Common myeloid progenitor, CD34-positive (primary cell): ENCODE results near the gene UBL7.

Experiments
- CTCF ChIA-PET: fragments of 350-600 bp; sonication (Branson Sonifier 250); formaldehyde crosslinking; loops from one replicate; lab custom pipeline; 2021; ENCODE audit warnings: antibody characterized with exemption; lab: Charles Lee
- POLR2A ChIA-PET: fragments of 350-600 bp; sonication (Branson Sonifier 250); formaldehyde crosslinking; loops from one replicate; lab custom pipeline; 2021; ENCODE audit warnings: antibody characterized with exemption; lab: Charles Lee
- DNase-seq, 3 donors: peaks; one replicate each; pipeline versions ENCODE4 v3.0.0 to v3.0.0-alpha.2; 2013
- H3K27ac ChIP-seq, 2 experiments: 1 replicate in 1 of 2; 2 replicates in 1 of 2; pipeline ENCODE4 v1.7.0; 2013; ENCODE audit warnings: inconsistent platforms in 2 of 2, low read length in 2 of 2, mild to moderate bottlenecking in 2 of 2, low read depth in 1 of 2, moderate library complexity in 1 of 2; ENCODE audit not compliant: severe bottlenecking in 2 of 2, insufficient read depth in 1 of 2, poor library complexity in 1 of 2
- H3K27me3 ChIP-seq, 5 experiments: replicated peaks in 2 of 5; 1 replicate in 3 of 5; 2 replicates in 2 of 5; pipeline versions ENCODE4 v1.6.1 to v1.7.0; 2013; ENCODE audit warnings: low read length in 4 of 5, mild to moderate bottlenecking in 2 of 5, moderate library complexity in 2 of 5, inconsistent platforms in 1 of 5; ENCODE audit not compliant: insufficient read depth in 5 of 5, control insufficient read depth in 4 of 5
- H3K36me3 ChIP-seq, 4 experiments: 1 replicate in 2 of 4; 2 replicates in 2 of 4; pipeline versions ENCODE4 v1.6.1 to v1.7.0; 2013; ENCODE audit warnings: low read length in 3 of 4, control low read depth in 1 of 4, mild to moderate bottlenecking in 1 of 4; ENCODE audit not compliant: control insufficient read depth in 4 of 4, insufficient read depth in 4 of 4
- H3K4me1 ChIP-seq, 4 experiments: 1 replicate in 3 of 4; 2 replicates in 1 of 4; pipeline versions ENCODE4 v1.6.1 to v1.7.1; 2013; ENCODE audit warnings: low read length in 3 of 4, mild to moderate bottlenecking in 3 of 4, control low read depth in 1 of 4, inconsistent platforms in 1 of 4, moderate library complexity in 1 of 4; ENCODE audit not compliant: control insufficient read depth in 4 of 4, insufficient read depth in 4 of 4; ENCODE audit errors: control extremely low read depth in 1 of 4
- H3K4me3 ChIP-seq, 7 experiments: 1 replicate in 4 of 7; 2 replicates in 3 of 7; pipeline versions ENCODE4 v1.5.1 to v1.7.0; 2013; ENCODE audit warnings: mild to moderate bottlenecking in 7 of 7, low read length in 6 of 7, moderate library complexity in 6 of 7, inconsistent platforms in 2 of 7, low read depth in 2 of 7, control low read depth in 1 of 7; ENCODE audit not compliant: insufficient read depth in 4 of 7, control insufficient read depth in 1 of 7; ENCODE audit errors: extremely low read depth in 1 of 7
- H3K9me3 ChIP-seq, 5 experiments: 1 replicate in 4 of 5; 2 replicates in 1 of 5; pipeline versions ENCODE4 v1.6.1 to v1.7.1; 2013; ENCODE audit warnings: low read length in 4 of 5, mild to moderate bottlenecking in 2 of 5, inconsistent platforms in 1 of 5, low read depth in 1 of 5, moderate library complexity in 1 of 5; ENCODE audit not compliant: control insufficient read depth in 4 of 5, insufficient read depth in 2 of 5; ENCODE audit errors: control extremely low read depth in 1 of 5
- WGBS: methylation state at CpG from one replicate; pipeline ENCODE4 v1.1.5; 2013; ENCODE audit not compliant: insufficient coverage; 5-methylcytosine and 5-hydroxymethylcytosine counted together

UBL7 gene

GRCh38 chr15:74414081-74414580 lies 46.8 kb downstream of the UBL7 start:
- 100% methylated on average over 3 of the region's 5 CpGs for WGBS
- no peak overlapping the region for H3K4me3 ChIP-seq
- H3K9me3 ChIP-seq: no peaks in the 10 kb centered on the region
- no peak overlapping the region for H3K27ac ChIP-seq
- DNase-seq: no peak
- H3K36me3 ChIP-seq: peaks cover 9 to 83% (median 65%) of the 10 kb centered on the region in 4 experiments
- CTCF ChIA-PET: interaction anchor here (1.1 to 1.4 kb wide), 2 partner anchors 10 to 31 kb away, joined by 3 read pairs; no protein-coding TSS in a partner anchor
- POLR2A ChIA-PET: no interaction called here
- peaks cover 0 to 21% (median 18%) of the 10 kb centered on the region in 4 experiments for H3K4me1 ChIP-seq
- H3K27me3 ChIP-seq: no peaks in the 10 kb centered on the region

GRCh38 chr15:74413350-74414080 lies 47.4 kb downstream of the UBL7 start:
- no peaks in the 10 kb centered on the region for H3K9me3 ChIP-seq
- no peak overlapping the region for H3K27ac ChIP-seq
- no peak overlapping the region for H3K4me3 ChIP-seq
- POLR2A ChIA-PET: no interaction called here
- 100% methylated on average over 8 of the region's 9 CpGs for WGBS
- peaks cover 9 to 80% (median 64%) of the 10 kb centered on the region in 4 experiments for H3K36me3 ChIP-seq
- H3K27me3 ChIP-seq: no peaks in the 10 kb centered on the region
- H3K4me1 ChIP-seq: peaks cover 0 to 24% (median 18%) of the 10 kb centered on the region in 4 experiments
- CTCF ChIA-PET: interaction anchor here (1.3 to 2.3 kb wide), 3 partner anchors 26 to 31 kb away, joined by 3 to 8 read pairs (median 3); no protein-coding TSS in a partner anchor
- DNase-seq: no peak

GRCh38 chr15:74412159-74412558 lies 48.8 kb downstream of the UBL7 start:
- peaks cover 0 to 31% (median 18%) of the 10 kb centered on the region in 4 experiments for H3K4me1 ChIP-seq
- H3K4me3 ChIP-seq: no peak overlapping the region
- no peak for DNase-seq
- CTCF ChIA-PET: interaction anchor here (1.0 to 3.0 kb wide), 4 partner anchors 8 to 36 kb away, joined by 3 to 9 read pairs (median 7); no protein-coding TSS in a partner anchor
- H3K27me3 ChIP-seq: no peaks in the 10 kb centered on the region
- peaks cover 9 to 69% (median 58%) of the 10 kb centered on the region in 4 experiments for H3K36me3 ChIP-seq
- POLR2A ChIA-PET: interaction anchor here (0.7 kb wide), 1 partner anchor 23 kb away, joined by 3 read pairs; no protein-coding TSS in a partner anchor
- H3K27ac ChIP-seq: no peak overlapping the region
- WGBS: 100% methylated on average over 2 of the region's 6 CpGs
- no peaks in the 10 kb centered on the region for H3K9me3 ChIP-seq

GRCh38 chr15:74411686-74412085 lies 49.3 kb downstream of the UBL7 start:
- 97% methylated on average over 4 of the region's 12 CpGs for WGBS
- POLR2A ChIA-PET: interaction anchor here (0.7 kb wide), 1 partner anchor 24 kb away, joined by 3 read pairs; no protein-coding TSS in a partner anchor

GRCh38 chr15:74410502-74410901 lies 50.5 kb downstream of the UBL7 start:
- Histone ChIP-seq H3K4me1 (peaks cover 0 to 30% (median 10%) of the 10 kb centered on the region in 4 experiments), H3K4me3 (no peak overlapping the region), H3K27ac (no peak overlapping the region), H3K36me3 (peaks cover 9 to 53% (median 44%) of the 10 kb centered on the region in 4 experiments), H3K9me3 (no peaks in the 10 kb centered on the region), H3K27me3 (no peaks in the 10 kb centered on the region)
- 96% methylated on average over 18 of the region's 18 CpGs for WGBS
- DNase-seq: no peak
- CTCF ChIA-PET: interaction anchor here (0.8 to 3.0 kb wide), 4 partner anchors 9 to 28 kb away, joined by 4 to 9 read pairs (median 6); no protein-coding TSS in a partner anchor
- POLR2A ChIA-PET: no interaction called here

More at GRCh38 chr15:74411686-74412085, 49.3 kb downstream of the UBL7 start:
- CTCF ChIA-PET: interaction anchor here (1.0 to 3.0 kb wide), 4 partner anchors 8 to 36 kb away, joined by 3 to 9 read pairs (median 7); no protein-coding TSS in a partner anchor
- no peaks in the 10 kb centered on the region for H3K9me3 ChIP-seq
- no peak for DNase-seq
- peaks cover 0 to 36% (median 18%) of the 10 kb centered on the region in 4 experiments for H3K4me1 ChIP-seq
- no peak overlapping the region for H3K27ac ChIP-seq
- H3K4me3 ChIP-seq: no peak overlapping the region
- H3K27me3 ChIP-seq: no peaks in the 10 kb centered on the region
- H3K36me3 ChIP-seq: peaks cover 9 to 64% (median 54%) of the 10 kb centered on the region in 4 experiments

- Histone ChIP-seq H3K9me3 (no peaks in the 10 kb centered on the region), H3K27ac (no peak overlapping the region), H3K4me1 (peaks cover 3 to 27% (median 4%) of the 10 kb centered on the region in 4 experiments), H3K36me3 (peaks cover 9 to 40% (median 33%) of the 10 kb centered on the region in 4 experiments), H3K4me3 (no peak overlapping the region), H3K27me3 (no peaks in the 10 kb centered on the region)
- no peak for DNase-seq
- CTCF ChIA-PET: interaction anchor here (0.6 to 3.0 kb wide), 8 partner anchors 11 to 33 kb away, joined by 3 to 9 read pairs (median 4); no protein-coding TSS in a partner anchor
- WGBS: 97% methylated on average over 5 of the region's 7 CpGs
- POLR2A ChIA-PET: no interaction called here
Observed at GRCh38 chr15:74409225-74409624, 51.7 kb downstream of the UBL7 start.
